ENCODE results near the gene TEX14. TPM values are rescaled to one million over a fixed set of nuclear protein-coding genes. Genes with fewer than 3 reads are reported as not detected.

Gene TEX14
- total RNA-seq, 6 experiments from 2014 or later: 0.04 to 0.12 (median 0.09) TPM; not detected in 3

- intact Hi-C loops (cut with DNase I): no loop called here
- H3K4me1 ChIP-seq: peaks cover 0 to 14% (median 0%) of the 10 kb centered on the region in 4 donors
- no peaks in the 10 kb centered on the region for H3K27me3 ChIP-seq
- DNase-seq (no peak), ATAC-seq (no peak)
- 76% methylated on average over 10 of the region's 12 CpGs for WGBS (ENCODE audit: insufficient coverage, low coverage, low lambda C conversion rate, missing lambda C conversion rate)
- TF ChIP-seq POLR2A (IDR thresholded peaks at IDR 0.05) (no peak), CTCF (IDR thresholded peaks at IDR 0.05) (no peak)
- no peak overlapping the region for H3K4me3 ChIP-seq
- no peak overlapping the region for H3K27ac ChIP-seq
- H3K36me3 ChIP-seq: no peaks in the 10 kb centered on the region
- no peaks in the 10 kb centered on the region for H3K9me3 ChIP-seq
Observed at GRCh38 chr17:58637011-58637570, 54.8 kb downstream of the TEX14 start.

DNA sequence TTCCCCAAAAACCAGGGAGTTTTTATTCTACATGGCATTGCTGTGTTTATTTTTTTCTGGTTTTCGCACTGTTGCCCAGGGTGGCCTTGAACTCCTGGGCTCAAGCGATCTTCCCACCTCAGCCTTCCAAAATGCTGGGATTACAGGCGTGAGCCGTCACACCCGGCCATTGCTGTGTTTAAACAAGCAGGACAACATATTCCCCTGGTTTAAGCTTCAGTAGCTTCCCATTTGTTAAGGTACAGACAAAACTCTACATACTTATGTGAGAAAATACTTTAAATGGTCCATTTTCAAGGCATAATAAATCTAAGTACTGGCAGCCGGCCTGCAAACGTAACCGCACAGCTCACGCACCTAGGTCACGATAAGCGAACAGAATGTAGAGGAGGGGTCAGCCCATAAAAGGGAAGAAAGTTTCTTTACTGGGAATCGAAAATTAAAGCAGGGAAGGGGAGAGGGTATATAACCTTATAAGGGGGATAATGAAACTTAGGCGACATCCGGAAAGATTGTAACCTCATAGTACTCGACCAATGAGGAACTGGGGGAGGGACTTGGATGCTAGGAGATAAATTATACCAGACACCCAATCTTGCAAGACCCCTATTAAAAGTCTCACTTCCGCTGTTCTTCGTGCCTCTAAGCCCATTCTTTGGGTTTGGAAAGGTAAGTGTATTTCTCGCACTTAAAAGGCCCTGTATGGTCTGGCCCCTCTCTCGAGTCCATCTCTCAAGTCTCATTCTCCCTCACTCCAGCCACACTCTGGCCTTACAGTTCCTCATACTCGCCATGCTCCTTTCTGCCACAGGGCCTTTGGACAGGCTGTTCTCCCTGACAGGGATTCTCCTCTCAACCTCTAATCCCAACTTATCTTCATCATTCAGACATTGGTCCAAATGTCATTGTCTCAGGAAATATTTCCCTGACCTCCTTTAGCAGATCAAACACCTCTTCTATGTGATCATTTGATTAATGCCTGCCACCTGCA is 59.2 kb downstream of the TEX14 start:
- DNase-seq: peak in 1 of 3 donors; percentile 49
- Histone ChIP-seq H3K27ac (peak overlapping the region; percentile 89 to 94 (median 92)), H3K4me3 (peak overlapping the region; percentile 24 to 47 (median 34)), H3K27me3 (no peaks in the 10 kb centered on the region), H3K36me3 (no peaks in the 10 kb centered on the region), H3K4me1 (peaks cover 0 to 14% (median 3%) of the 10 kb centered on the region in 4 donors), H3K9me3 (no peaks in the 10 kb centered on the region)
- intact Hi-C loops (cut with DNase I): no loop called here
- TF ChIP-seq CTCF (IDR thresholded peaks at IDR 0.05) (no peak), POLR2A (IDR thresholded peaks at IDR 0.05) (no peak)
- peak; percentile 8 to 19 (median 13) for ATAC-seq
- 64% methylated on average over 19 of the region's 20 CpGs for WGBS (ENCODE audit: insufficient coverage, low coverage, low lambda C conversion rate, missing lambda C conversion rate)

DNA sequence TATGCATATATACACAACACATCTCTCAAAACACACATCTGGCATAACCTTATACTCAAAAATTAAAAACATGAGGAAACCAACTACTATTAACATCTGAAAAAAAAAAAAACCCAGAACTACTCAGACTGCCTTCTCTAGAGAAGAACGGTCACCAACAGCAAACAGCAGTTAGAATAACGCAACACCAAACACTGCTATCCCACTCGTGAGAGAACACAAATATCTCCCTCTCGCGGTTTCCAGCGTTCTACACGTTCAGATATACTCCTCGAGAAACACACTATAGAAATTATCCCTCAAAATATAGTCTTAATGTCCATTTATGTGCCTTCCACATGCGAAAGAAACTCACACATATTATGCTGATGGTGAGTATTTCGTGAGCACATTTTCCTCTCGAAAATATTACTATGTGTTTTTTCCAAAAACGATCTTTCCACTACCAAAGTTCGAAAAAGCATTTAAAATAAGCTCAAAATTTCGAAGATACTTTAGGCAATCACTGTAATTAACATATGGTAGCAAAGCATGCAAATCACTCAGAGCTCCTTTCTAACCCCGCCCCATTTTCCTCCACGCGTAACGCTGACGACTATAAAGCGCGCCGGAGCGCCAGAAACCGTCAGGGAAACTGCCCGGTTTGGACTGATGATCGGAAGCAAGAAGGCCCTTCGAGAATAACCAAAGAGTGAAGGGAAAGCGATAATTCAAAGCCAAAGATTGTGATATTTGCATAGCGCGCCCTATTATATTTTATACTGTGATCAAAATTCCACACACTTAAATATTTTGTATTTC is 60.1 kb downstream of the TEX14 start:
- no peaks in the 10 kb centered on the region for H3K36me3 ChIP-seq
- intact Hi-C loops (cut with DNase I): no loop called here
- peak overlapping the region; percentile 24 to 47 (median 34) for H3K4me3 ChIP-seq
- DNase-seq: peak; percentile 93 to 96 (median 95)
- no peaks in the 10 kb centered on the region for H3K27me3 ChIP-seq
- ATAC-seq: peak; percentile 91 to 95 (median 94)
- H3K9me3 ChIP-seq: no peaks in the 10 kb centered on the region
- peak overlapping the region; percentile 89 to 94 (median 92) for H3K27ac ChIP-seq
- TF ChIP-seq POLR2A (IDR thresholded peaks at IDR 0.05) (peak; percentile 99), CTCF (IDR thresholded peaks at IDR 0.05) (peak; percentile 18 to 42 (median 24))
- under 1% methylated on average over 30 of the region's 30 CpGs for WGBS (ENCODE audit: insufficient coverage, low coverage, low lambda C conversion rate, missing lambda C conversion rate)
- peaks cover 0 to 13% (median 3%) of the 10 kb centered on the region in 4 donors for H3K4me1 ChIP-seq

GRCh38 chr17:58630883-58631522 is 60.8 kb downstream of the TEX14 start:
- 10% methylated on average over 10 of the region's 10 CpGs for WGBS (ENCODE audit: insufficient coverage, low coverage, low lambda C conversion rate, missing lambda C conversion rate)

More at GRCh38 chr17:58630883-58631522, 60.8 kb downstream of the TEX14 start:
- DNase-seq (peak in 2 of 3 donors; percentile 24 to 48), ATAC-seq (peak in 1 of 4 donors; percentile 1)
- Histone ChIP-seq H3K36me3 (no peaks in the 10 kb centered on the region), H3K4me1 (peaks cover 0 to 6% (median 3%) of the 10 kb centered on the region in 4 donors), H3K27ac (peak overlapping the region; percentile 89 to 94 (median 92)), H3K27me3 (no peaks in the 10 kb centered on the region), H3K4me3 (peak overlapping the region in 2 of 3 donors; percentile 0 to 34), H3K9me3 (no peaks in the 10 kb centered on the region)
- intact Hi-C loops (cut with DNase I): no loop called here
- TF ChIP-seq CTCF (IDR thresholded peaks at IDR 0.05): no peak
- TF ChIP-seq POLR2A (IDR thresholded peaks at IDR 0.05): no peak
